Esophagus muscularis mucosa (tissue), 4 donors: ENCODE data around the gene MDK. TPM values are rescaled to one million over a fixed set of nuclear protein-coding genes. Genes with fewer than 3 reads are reported as not detected.

Experiments used
- DNase-seq: peaks from one replicate; pipeline ENCODE4 v3.0.0-alpha.2; 2017; ENCODE audit errors: extremely low spot score
- H3K27ac ChIP-seq, 4 donors: fragments of 200-600 bp; sonication (generic); replicated peaks in 1 of 4; 1 replicate in 3 of 4; 2 replicates in 1 of 4; pipeline ENCODE4 v1.5.1; 2016 to 2019; ENCODE audit warnings: mild to moderate bottlenecking in 1 of 4
- H3K27me3 ChIP-seq, 4 donors: fragments of 200-600 bp; sonication (generic); one replicate each; pipeline versions ENCODE4 v1.5.1 to v1.6.0; 2016 to 2019
- H3K36me3 ChIP-seq, 4 donors: fragments of 200-600 bp; sonication (generic); one replicate each; pipeline ENCODE4 v1.5.1; 2016 to 2019
- H3K4me1 ChIP-seq, 4 donors: fragments of 200-600 bp; sonication (generic); one replicate each; pipeline ENCODE4 v1.5.1; 2016 to 2019
- H3K4me3 ChIP-seq, 4 donors: fragments of 200-600 bp; sonication (generic); 1 replicate in 2 of 4; 2 replicates in 2 of 4; pipeline ENCODE4 v1.5.1; 2016 to 2019; ENCODE audit warnings: mild to moderate bottlenecking in 4 of 4, moderate library complexity in 1 of 4
- H3K9me3 ChIP-seq, 4 donors: fragments of 200-600 bp; sonication (generic); 1 replicate in 3 of 4; 2 replicates in 1 of 4; pipeline ENCODE4 v1.5.1; 2016 to 2019
- EP300 ChIP-seq: sonication (generic); formaldehyde crosslinking; IDR thresholded peaks from one replicate; pipeline ENCODE4 v1.6.1; 2017; ENCODE audit warnings: antibody characterized with exemption
- POLR2A ChIP-seq: fragments of 450-650 bp; IDR thresholded peaks from one replicate; pipeline ENCODE4 v1.6.1; 2017; ENCODE audit warnings: antibody characterized with exemption, moderate library complexity, mild to moderate bottlenecking, low read depth
- POLR2AphosphoS5 ChIP-seq, 2 donors: sonication (generic); formaldehyde crosslinking; IDR thresholded peaks; one replicate each; pipeline ENCODE4 v1.6.1; 2017; ENCODE audit warnings: antibody characterized with exemption in 2 of 2
- WGBS: methylation state at CpG from one replicate; pipeline ENCODE4 v1.1.5; 2018; 5-methylcytosine and 5-hydroxymethylcytosine counted together
- intact Hi-C: fragments of 100-400 bp; cut with DNase I; formaldehyde crosslinking; loops from one replicate; pipeline ENCODE4 v1.15.1; 2023
- total RNA-seq, 4 donors: library from RNA; depleted of rRNA; stranded (reverse); fragments of >200 nt; gene quantifications; one replicate each; pipeline versions ENCODE4 v1.1.0 to v1.2.1, GENCODE V29; 2016
- TF ChIP-seq, protein P1 (sequence below), 3 experiments: fragments of 200-600 bp in 2 of 3; fragments of 450-650 bp in 1 of 3; sonication (generic) in 2 of 3; IDR thresholded peaks; one replicate each; pipeline ENCODE4 v1.5.1; 2017 to 2019; ENCODE audit warnings: antibody characterized with exemption in 3 of 3, mild to moderate bottlenecking in 2 of 3, moderate library complexity in 1 of 3

The MDK gene
- total RNA-seq, 4 donors from 2014 or later = 1.2 to 12.8 (median 11.8) TPM

DNA sequence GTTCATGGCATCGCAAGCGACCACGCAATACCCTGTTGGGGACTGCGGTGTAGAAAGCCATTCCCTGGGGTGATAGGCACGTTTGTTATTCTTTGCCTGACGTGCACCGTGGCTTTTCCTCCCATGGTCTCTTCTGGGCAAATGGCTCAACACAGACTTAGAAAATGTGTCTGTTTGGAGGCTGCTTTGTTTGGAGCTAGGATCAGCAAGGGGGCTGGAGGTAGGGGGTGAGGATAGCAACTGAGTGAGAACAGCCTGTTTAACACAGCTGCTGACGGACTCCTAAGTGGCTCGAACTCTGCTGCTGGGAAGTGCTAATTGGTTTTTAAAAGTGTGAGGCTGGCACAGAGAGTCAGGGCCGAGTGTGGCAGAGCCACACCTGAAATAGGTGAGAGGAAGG is 26.2 kb downstream of the MDK start:
- no peak for DNase-seq
- Histone ChIP-seq H3K27me3 (no peaks in the 10 kb centered on the region), H3K9me3 (no peaks in the 10 kb centered on the region), H3K36me3 (peaks cover 32 to 94% (median 73%) of the 10 kb centered on the region in 4 donors), H3K27ac (no peak overlapping the region), H3K4me1 (peaks cover 12 to 23% (median 17%) of the 10 kb centered on the region in 4 donors), H3K4me3 (no peak overlapping the region)
- intact Hi-C loops = no loop called here
- WGBS = 85% methylated on average over 10 of the region's 10 CpGs
- TF ChIP-seq, protein P1, sequence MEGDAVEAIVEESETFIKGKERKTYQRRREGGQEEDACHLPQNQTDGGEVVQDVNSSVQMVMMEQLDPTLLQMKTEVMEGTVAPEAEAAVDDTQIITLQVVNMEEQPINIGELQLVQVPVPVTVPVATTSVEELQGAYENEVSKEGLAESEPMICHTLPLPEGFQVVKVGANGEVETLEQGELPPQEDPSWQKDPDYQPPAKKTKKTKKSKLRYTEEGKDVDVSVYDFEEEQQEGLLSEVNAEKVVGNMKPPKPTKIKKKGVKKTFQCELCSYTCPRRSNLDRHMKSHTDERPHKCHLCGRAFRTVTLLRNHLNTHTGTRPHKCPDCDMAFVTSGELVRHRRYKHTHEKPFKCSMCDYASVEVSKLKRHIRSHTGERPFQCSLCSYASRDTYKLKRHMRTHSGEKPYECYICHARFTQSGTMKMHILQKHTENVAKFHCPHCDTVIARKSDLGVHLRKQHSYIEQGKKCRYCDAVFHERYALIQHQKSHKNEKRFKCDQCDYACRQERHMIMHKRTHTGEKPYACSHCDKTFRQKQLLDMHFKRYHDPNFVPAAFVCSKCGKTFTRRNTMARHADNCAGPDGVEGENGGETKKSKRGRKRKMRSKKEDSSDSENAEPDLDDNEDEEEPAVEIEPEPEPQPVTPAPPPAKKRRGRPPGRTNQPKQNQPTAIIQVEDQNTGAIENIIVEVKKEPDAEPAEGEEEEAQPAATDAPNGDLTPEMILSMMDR (IDR thresholded peaks at IDR 0.05) = no peak
- no peak for TF ChIP-seq POLR2AphosphoS5 (IDR thresholded peaks at IDR 0.05)
- no peak for TF ChIP-seq POLR2A
- TF ChIP-seq EP300 = no peak

DNA sequence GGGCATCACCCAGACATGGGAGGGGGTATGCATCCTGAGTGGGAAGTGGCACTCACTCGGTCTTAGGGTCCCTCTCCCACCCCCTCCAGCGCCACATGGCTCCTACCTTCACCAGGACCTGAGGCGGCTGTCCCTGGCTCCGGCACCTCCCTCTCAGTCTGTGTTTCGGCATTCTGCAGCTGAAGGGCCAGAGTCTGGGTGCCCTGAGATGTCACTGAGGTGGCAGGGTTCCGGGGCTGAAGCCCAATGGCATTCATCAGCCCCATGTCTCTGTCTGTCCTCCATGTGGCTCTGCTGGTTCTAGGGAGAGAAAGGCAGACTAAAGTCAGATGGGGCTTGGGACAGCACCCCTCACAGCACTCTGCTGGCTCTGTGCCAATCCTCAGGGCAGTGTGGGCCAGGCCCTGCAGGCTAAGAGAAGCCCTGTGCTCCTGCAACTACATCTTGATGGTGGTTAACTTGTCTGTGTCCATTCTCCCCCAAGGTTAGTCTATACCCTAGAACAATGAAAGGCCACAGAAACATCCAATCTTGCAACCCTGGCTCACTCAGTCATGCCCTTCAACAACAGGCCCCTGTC is 27.0 kb downstream of the MDK start:
- Histone ChIP-seq H3K27ac (no peak overlapping the region), H3K4me1 (peaks cover 10 to 16% (median 12%) of the 10 kb centered on the region in 4 donors), H3K27me3 (no peaks in the 10 kb centered on the region), H3K4me3 (no peak overlapping the region), H3K9me3 (no peaks in the 10 kb centered on the region), H3K36me3 (peaks cover 28 to 94% (median 77%) of the 10 kb centered on the region in 4 donors)
- intact Hi-C loops = no loop called here
- WGBS = 86% methylated on average over 4 of the region's 6 CpGs
- DNase-seq = no peak
- TF ChIP-seq EP300 (no peak), POLR2A (no peak), POLR2AphosphoS5 (IDR thresholded peaks at IDR 0.05) (no peak)
- TF ChIP-seq, protein P1 (IDR thresholded peaks at IDR 0.05) = no peak

DNA sequence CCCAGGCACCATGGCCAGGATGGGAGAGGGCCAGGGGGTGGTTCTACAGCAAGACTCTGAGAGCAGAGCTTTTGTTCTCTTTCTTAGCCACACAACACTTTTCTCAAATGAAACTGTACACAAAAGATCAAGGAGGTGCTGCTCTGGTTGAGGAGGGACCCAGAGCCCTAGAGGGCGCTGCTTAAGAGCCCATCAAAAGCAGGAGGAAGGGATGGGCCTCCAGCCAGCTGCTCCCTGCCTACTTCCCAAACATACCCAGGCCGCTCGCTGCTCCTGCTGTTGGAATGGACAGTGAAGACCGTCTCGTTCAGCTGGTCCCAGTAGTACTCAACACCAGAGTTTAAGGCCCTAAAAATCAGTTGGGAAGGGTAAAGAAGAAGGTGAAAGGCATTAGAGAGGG is 28.6 kb downstream of the MDK start:
- peaks cover 38 to 94% (median 78%) of the 10 kb centered on the region in 4 donors for H3K36me3 ChIP-seq

DNA sequence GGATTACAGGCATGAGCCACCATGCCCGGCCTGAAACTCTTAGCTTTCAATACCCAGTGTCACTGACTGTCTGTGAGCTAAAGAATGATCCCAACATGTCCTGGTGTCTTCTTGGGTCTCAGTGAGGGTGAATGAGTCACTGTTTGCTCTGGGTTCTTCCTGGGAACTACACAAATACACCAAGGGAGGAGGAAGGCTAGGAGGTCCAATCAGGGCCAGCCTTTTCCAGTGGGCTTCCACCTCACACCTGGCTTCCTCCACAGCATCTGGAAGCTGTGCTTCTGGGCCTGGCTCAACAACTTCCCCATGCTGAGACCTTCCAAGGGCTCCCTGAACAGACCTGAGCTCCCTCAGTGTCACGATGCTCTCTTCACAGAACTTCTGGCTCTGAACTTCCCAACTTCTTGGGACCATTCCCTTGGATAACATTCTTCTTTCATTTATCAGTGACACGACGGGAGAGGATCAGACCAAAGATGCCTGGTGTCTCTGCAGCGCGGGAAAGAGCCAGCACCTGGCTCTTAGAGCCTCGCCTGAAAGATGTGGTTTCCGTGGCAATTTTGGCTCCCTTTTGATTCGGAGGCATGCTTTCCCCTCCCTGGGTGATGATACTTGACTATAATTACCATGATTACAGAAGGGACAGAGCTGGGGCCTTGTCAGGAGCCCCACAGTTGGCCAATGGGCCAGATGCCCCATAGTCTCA is 32.4 kb downstream of the MDK start:
- intact Hi-C loops = no loop called here
- Histone ChIP-seq H3K4me3 (no peak overlapping the region), H3K27me3 (no peaks in the 10 kb centered on the region), H3K9me3 (no peaks in the 10 kb centered on the region), H3K27ac (no peak overlapping the region), H3K36me3 (peaks cover 30 to 86% (median 74%) of the 10 kb centered on the region in 4 donors), H3K4me1 (no peaks in the 10 kb centered on the region)
- no peak for TF ChIP-seq POLR2A
- TF ChIP-seq, protein P1 (IDR thresholded peaks at IDR 0.05) = no peak
- TF ChIP-seq POLR2AphosphoS5 (IDR thresholded peaks at IDR 0.05) = no peak
- TF ChIP-seq EP300 = no peak
- WGBS = 96% methylated on average over 9 of the region's 9 CpGs
- DNase-seq = no peak

More for the DNA sequence above, 28.6 kb downstream of the MDK start:
- H3K9me3 ChIP-seq = no peaks in the 10 kb centered on the region
- H3K27ac ChIP-seq = no peak overlapping the region
- peaks cover under 1 to 5% (median 3%) of the 10 kb centered on the region in 4 donors for H3K4me1 ChIP-seq
- TF ChIP-seq EP300 (no peak), POLR2AphosphoS5 (IDR thresholded peaks at IDR 0.05) (no peak), POLR2A (no peak)
- TF ChIP-seq, protein P1 (IDR thresholded peaks at IDR 0.05) = no peak
- no peaks in the 10 kb centered on the region for H3K27me3 ChIP-seq
- DNase-seq = no peak
- WGBS = 90% methylated on average over 5 of the region's 5 CpGs
- H3K4me3 ChIP-seq = no peak overlapping the region
- intact Hi-C loops = no loop called here
